ENCODE results near the gene TACC2. TPM values are rescaled to one million over a fixed set of nuclear protein-coding genes. Genes with fewer than 3 reads are reported as not detected.

TACC2 gene
- total RNA-seq, 2 donors from 2014 or later, result 107 to 113 TPM

GRCh38 chr10:122244001-122244975, 255.3 kb downstream of the TACC2 start:
- DNase-seq, result no peak
- intact Hi-C loops (cut with DNase I, micrococcal nuclease), result no loop called here
- no peak for ATAC-seq

- intact Hi-C loops (cut with DNase I, micrococcal nuclease), result no loop called here
- DNase-seq (no peak), ATAC-seq (no peak)
Observed at GRCh38 chr10:122245136-122245535, 256.2 kb downstream of the TACC2 start.

GRCh38 chr10:122245897-122246296, 256.9 kb downstream of the TACC2 start:
- ATAC-seq, result no peak
- intact Hi-C loops (cut with DNase I, micrococcal nuclease), result no loop called here
- DNase-seq, result no peak

GRCh38 chr10:122246830-122247520, 258.0 kb downstream of the TACC2 start:
- intact Hi-C loops (cut with DNase I, micrococcal nuclease), result no loop called here
- ATAC-seq (no peak), DNase-seq (no peak)

GRCh38 chr10:122248356-122249302, 259.7 kb downstream of the TACC2 start:
- intact Hi-C loops (cut with DNase I, micrococcal nuclease), result no loop called here
- ATAC-seq (no peak), DNase-seq (no peak)

- DNase-seq (no peak), ATAC-seq (no peak)
- intact Hi-C loops (cut with DNase I, micrococcal nuclease), result no loop called here
Observed at GRCh38 chr10:122249303-122249850, 260.4 kb downstream of the TACC2 start.

GRCh38 chr10:122249991-122250750, 261.2 kb downstream of the TACC2 start:
- DNase-seq (no peak), ATAC-seq (no peak)
- intact Hi-C loops (cut with DNase I, micrococcal nuclease), result no loop called here

GRCh38 chr10:122251459-122252255, 262.7 kb downstream of the TACC2 start:
- DNase-seq (no peak), ATAC-seq (no peak)
- intact Hi-C loops (cut with DNase I, micrococcal nuclease), result no loop called here

- intact Hi-C loops (cut with DNase I, micrococcal nuclease), result no loop called here
- ATAC-seq (peak; percentile 50), DNase-seq (no peak)
Observed at GRCh38 chr10:122252805-122253204, 263.8 kb downstream of the TACC2 start.

GRCh38 chr10:122253605-122254004, 264.6 kb downstream of the TACC2 start:
- DNase-seq (no peak), ATAC-seq (no peak)

GRCh38 chr10:122254831-122255230, 265.9 kb downstream of the TACC2 start:
- DNase-seq (no peak), ATAC-seq (no peak)
- intact Hi-C loops (cut with DNase I, micrococcal nuclease), result no loop called here

More at GRCh38 chr10:122253605-122254004, 264.6 kb downstream of the TACC2 start:
- intact Hi-C loops (cut with DNase I, micrococcal nuclease), result no loop called here

GRCh38 chr10:122255509-122256301, 266.7 kb downstream of the TACC2 start:
- intact Hi-C loops (cut with DNase I, micrococcal nuclease), result no loop called here
- ATAC-seq, result no peak
- no peak for DNase-seq

GRCh38 chr10:122257041-122257440, 268.1 kb downstream of the TACC2 start:
- intact Hi-C loops (cut with DNase I, micrococcal nuclease), result no loop called here

GRCh38 chr10:122258136-122259074, 269.4 kb downstream of the TACC2 start:
- intact Hi-C loops (cut with DNase I, micrococcal nuclease), result no loop called here
- DNase-seq, result no peak
- ATAC-seq, result peak; percentile 11

More at GRCh38 chr10:122257041-122257440, 268.1 kb downstream of the TACC2 start:
- ATAC-seq, result no peak
- no peak for DNase-seq

GRCh38 chr10:122259075-122259466, 270.1 kb downstream of the TACC2 start:
- ATAC-seq, result peak; percentile 22
- no peak for DNase-seq
- intact Hi-C loops (cut with DNase I, micrococcal nuclease), result no loop called here
